ENCODE data around the gene SPSB2.
"Not testable (repeated sequence)": the region's sequence is repeated elsewhere in the genome, so short reads cannot be mapped to it uniquely, and the experiment has no call there.

The SPSB2 gene

DNA sequence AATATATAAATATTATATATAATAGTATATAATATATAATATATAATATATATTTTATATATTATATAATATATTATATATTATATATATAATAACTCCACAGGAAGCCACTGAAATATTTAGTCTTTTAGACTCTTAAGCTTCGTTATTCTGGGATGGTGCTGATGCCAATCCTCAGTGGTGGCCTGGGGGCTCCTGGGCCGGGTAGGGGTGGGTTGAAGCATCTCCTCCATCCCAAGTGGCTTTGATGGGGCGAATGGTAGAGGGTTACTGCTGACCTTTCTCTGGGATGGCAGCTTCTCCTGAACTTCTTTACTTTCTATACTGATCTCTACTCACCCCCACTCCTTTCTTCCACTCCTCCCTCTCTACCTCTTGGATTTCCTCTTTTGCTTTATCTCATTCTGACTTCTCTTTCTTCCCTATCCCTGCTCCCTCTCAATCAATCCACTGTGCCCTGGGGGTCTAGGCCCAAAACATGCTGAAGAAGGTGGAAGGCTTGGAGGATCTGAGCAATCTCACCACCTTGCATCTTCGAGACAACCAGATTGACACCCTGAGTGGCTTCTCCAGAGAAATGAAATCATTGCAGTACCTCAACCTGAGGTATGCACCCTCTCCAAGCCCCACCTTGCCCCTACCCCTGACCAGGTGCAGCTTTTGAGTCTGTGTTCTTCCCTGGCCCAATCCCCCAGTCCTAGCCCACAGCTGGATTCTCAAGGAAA, 36.5 kb upstream of the SPSB2 start:
- H3K36me3 Mint-ChIP-seq (ENCODE audit: low read depth): no peaks in the 10 kb centered on the region
- H3K27me3 Mint-ChIP-seq (ENCODE audit: low read depth): no peaks in the 10 kb centered on the region
- H3K9me3 Mint-ChIP-seq: no peaks in the 10 kb centered on the region
- no peak overlapping the region for H3K4me3 Mint-ChIP-seq
- no peak for DNase-seq (ENCODE audit: low spot score)
- no peak overlapping the region for H3K27ac Mint-ChIP-seq
- peaks cover 7% of the 10 kb centered on the region for H3K4me1 Mint-ChIP-seq (ENCODE audit: low read depth)

DNA sequence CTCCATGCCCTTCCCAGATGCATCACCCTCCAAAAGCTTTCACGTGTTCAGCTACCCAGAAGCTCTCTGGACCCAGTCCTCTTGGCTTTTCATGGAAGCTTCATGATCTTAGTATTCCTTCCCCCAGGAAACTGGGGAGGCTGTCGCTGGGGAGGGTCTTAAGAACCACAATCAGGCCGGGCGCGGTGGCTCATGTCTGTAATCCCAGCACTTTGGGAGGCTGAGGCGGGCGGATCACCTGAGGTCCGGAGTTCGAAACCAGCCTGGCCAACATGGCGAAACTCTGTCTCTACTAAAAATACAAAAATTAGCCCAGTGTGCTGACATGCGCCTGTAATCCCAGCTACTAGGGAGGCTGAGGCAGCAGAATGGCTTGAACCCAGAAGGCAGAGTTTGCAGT, 35.0 kb upstream of the SPSB2 start:
- not testable (repeated sequence) for H3K36me3 Mint-ChIP-seq (ENCODE audit: low read depth); H3K27me3 Mint-ChIP-seq (ENCODE audit: low read depth); H3K27ac Mint-ChIP-seq; DNase-seq (ENCODE audit: low spot score); H3K9me3 Mint-ChIP-seq; H3K4me1 Mint-ChIP-seq (ENCODE audit: low read depth); H3K4me3 Mint-ChIP-seq

DNA sequence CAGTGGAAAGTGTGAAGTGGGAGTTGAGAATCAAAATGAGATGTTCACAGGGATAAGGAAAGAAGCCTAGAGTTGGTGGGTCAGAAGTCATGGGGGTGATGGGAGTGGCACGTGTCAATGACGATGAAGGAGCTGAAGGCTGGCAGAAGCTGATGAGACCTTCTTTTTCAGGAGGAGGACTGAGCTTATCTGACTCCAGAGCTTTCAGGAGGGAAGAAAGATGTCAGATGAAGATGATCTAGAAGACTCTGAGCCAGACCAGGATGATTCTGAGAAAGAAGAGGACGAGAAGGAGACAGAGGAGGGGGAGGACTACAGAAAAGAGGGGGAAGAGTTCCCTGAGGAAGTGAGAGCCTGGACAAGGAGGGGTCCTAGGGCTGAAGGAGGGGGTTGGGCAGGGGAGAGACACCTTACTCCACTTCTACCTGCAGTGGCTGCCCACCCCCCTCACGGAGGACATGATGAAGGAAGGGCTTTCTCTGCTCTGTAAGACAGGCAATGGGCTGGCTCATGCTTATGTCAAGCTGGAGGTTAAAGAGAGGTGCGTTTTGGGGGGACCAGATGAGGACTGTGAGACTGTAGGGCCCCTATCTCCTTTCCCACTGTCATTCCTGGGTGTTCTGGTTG, 32.4 kb upstream of the SPSB2 start:
- no peaks in the 10 kb centered on the region for H3K27me3 Mint-ChIP-seq (ENCODE audit: low read depth)
- no peak for DNase-seq (ENCODE audit: low spot score)
- H3K4me3 Mint-ChIP-seq: no peak overlapping the region
- H3K4me1 Mint-ChIP-seq (ENCODE audit: low read depth): peaks cover 3% of the 10 kb centered on the region
- no peaks in the 10 kb centered on the region for H3K9me3 Mint-ChIP-seq
- no peaks in the 10 kb centered on the region for H3K36me3 Mint-ChIP-seq (ENCODE audit: low read depth)
- H3K27ac Mint-ChIP-seq: no peak overlapping the region

DNA sequence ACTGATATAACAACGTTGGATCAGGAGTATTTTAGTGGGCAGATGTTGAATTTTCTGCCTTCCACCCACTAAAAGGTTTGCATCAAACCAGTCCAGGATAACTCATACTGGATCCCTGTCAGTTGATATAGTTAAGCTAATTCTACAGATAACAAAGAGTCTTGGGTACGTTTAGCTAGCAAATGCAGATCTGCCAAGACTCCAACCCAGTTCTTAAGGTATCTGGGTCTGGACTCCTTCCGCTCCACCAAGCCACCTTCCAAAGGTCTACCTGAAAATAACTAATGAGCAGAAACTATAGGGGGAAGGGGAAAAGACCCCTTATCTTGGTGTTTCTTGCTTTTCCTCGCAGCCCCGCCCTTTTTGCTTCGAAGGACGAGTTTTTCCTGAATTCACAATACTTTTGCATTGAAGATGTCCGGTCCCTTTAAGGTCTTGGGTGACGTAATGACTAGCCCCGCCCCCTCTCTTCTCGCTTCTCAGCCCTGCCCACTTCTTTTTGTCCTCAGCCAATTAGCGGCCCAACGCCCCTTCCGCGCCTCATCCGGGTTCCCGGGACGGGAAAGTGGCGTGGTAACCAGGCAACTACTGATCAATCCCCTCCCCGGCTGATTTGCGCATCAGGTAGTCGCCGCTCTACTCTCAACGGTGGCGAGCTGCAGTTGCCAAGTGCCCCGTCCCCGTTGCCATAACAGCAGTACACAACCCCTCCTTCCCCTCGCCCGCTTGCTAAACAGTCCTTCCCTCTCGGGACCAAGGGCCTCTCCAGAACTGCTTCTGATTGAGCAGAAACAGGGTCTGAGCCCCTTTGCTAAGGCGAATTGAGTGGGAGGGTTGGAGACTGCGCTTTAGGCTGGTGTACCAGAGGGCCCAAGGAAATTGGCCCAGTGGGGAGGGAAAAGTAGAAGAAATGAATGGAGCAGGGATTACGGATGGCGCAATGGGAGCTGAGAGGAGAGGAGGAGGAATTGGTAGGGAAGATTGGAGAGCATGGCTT, 31.5 kb upstream of the SPSB2 start, which contains the start of gene LRRC23:
LRRC23 (plus strand) TSS at position 543 of the 997 bp plus-strand sequence. CDS start 812 bp downstream, outside the sequence.
- H3K27ac Mint-ChIP-seq: no peak within 1 kb of the TSS

DNA sequence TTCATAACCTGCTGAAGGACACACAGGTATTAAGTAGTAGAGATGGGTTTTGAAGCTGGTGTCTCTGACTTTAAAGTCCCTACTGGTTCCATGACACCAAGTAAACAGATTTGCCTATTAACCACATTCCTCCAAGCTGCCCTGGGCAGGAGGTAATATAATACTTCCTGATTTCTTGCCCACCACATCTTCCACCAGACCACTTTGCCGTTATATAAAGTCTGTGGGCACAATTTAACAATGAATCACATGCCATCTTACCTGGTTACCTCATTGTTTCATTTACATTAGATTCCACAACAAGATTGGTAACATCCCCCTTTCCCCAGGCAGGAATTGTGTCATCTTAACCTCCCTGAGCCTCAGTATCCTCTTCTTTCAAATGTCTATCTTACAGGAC, 30.6 kb upstream of the SPSB2 start:
- no peaks in the 10 kb centered on the region for H3K36me3 Mint-ChIP-seq (ENCODE audit: low read depth)
- H3K27ac Mint-ChIP-seq: no peak overlapping the region

More for the DNA sequence above, 31.5 kb upstream of the SPSB2 start, which contains the start of gene LRRC23:
- no peaks in the 10 kb centered on the region for H3K36me3 Mint-ChIP-seq (ENCODE audit: low read depth)
- H3K9me3 Mint-ChIP-seq: no peaks in the 10 kb centered on the region
- no peak within 1 kb of the TSS for H3K4me3 Mint-ChIP-seq
- DNase-seq (ENCODE audit: low spot score): peak; percentile 97
- H3K4me1 Mint-ChIP-seq (ENCODE audit: low read depth): peaks cover 11% of the 10 kb centered on the region
- no peaks in the 10 kb centered on the region for H3K27me3 Mint-ChIP-seq (ENCODE audit: low read depth)

DNA sequence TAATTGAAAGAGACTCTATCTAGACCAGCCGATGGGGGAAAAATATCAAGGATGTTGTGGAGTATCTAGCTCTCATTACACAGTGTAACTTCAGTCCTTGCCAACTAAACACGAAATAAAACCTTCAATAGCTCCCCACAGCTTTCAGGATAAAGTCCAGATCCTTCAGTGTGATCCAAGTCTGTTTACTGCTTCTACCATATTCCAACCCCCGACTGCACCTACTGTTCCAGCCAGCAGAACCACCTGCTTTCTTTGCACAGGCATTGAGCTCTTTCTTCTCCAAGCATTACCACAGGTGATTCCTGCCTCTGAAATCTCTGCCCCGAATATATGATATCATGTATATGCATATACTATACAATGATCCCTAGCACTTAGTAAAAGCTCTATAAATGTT, 29.3 kb upstream of the SPSB2 start:
- Mint-ChIP-seq H3K27me3 (ENCODE audit: low read depth) (no peaks in the 10 kb centered on the region), H3K4me1 (ENCODE audit: low read depth) (peaks cover 13% of the 10 kb centered on the region), H3K36me3 (ENCODE audit: low read depth) (no peaks in the 10 kb centered on the region), H3K4me3 (no peak overlapping the region), H3K9me3 (no peaks in the 10 kb centered on the region), H3K27ac (no peak overlapping the region)
- no peak for DNase-seq (ENCODE audit: low spot score)

More for the DNA sequence above, 30.6 kb upstream of the SPSB2 start:
- DNase-seq (ENCODE audit: low spot score): no peak
- Mint-ChIP-seq H3K4me1 (ENCODE audit: low read depth) (peaks cover 13% of the 10 kb centered on the region), H3K4me3 (no peak overlapping the region), H3K27me3 (ENCODE audit: low read depth) (no peaks in the 10 kb centered on the region), H3K9me3 (no peaks in the 10 kb centered on the region)

DNA sequence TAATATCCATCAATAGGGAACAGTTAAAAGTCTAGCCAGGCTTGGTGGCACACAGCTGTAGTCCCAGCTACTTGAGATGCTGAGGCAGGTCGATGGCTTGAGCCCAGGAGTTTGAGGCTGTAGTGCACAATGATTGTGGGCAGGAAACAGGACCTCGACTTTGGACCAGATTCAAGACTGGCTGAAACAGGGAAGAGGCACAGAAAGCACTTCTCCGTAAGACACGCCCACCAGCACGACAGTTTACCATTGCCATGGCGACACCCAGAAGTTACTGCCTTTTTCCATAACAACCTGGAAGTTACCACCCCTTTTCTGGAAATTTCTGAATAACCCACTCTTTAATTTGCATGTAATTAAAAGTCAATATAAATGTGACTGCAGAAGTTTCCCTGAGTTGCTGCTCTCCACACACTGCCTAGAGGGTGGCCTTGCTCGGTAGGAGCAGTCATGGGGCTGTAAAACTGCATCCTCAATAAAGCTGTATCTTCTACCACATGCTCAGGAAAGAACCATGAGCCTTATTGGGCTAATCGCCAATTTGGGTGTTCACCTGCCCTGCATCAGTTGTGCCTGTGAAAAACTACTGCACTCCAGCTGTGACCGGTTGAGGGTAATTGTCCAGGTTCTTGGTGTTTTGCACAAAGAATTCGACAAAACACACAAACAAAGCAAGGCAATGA, 26.9 kb upstream of the SPSB2 start:
- Mint-ChIP-seq H3K4me3 (no peak overlapping the region), H3K4me1 (ENCODE audit: low read depth) (peaks cover 13% of the 10 kb centered on the region), H3K36me3 (ENCODE audit: low read depth) (no peaks in the 10 kb centered on the region), H3K9me3 (no peaks in the 10 kb centered on the region), H3K27ac (no peak overlapping the region), H3K27me3 (ENCODE audit: low read depth) (no peaks in the 10 kb centered on the region)
- no peak for DNase-seq (ENCODE audit: low spot score)

DNA sequence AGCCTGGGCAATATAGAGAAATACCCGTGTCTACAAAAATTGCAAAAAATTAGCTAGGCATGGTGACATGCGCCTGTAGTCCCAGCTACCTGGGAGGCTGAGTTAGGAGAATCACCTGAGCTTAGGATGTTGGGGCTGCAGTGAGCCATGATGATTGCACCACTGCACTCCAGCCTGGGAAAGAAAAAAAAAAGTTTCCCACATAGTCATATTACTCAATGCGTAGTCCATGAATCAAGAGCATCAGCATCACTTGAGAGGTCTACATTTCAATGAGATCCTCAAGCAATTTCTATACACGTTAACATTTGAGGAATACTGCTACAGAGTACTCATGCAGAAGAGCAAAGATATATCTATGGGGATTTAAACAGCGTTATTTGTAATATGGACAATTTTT, 26.3 kb upstream of the SPSB2 start:
- DNase-seq (ENCODE audit: low spot score): no peak
- Mint-ChIP-seq H3K27me3 (ENCODE audit: low read depth) (no peaks in the 10 kb centered on the region), H3K27ac (no peak overlapping the region)

DNA sequence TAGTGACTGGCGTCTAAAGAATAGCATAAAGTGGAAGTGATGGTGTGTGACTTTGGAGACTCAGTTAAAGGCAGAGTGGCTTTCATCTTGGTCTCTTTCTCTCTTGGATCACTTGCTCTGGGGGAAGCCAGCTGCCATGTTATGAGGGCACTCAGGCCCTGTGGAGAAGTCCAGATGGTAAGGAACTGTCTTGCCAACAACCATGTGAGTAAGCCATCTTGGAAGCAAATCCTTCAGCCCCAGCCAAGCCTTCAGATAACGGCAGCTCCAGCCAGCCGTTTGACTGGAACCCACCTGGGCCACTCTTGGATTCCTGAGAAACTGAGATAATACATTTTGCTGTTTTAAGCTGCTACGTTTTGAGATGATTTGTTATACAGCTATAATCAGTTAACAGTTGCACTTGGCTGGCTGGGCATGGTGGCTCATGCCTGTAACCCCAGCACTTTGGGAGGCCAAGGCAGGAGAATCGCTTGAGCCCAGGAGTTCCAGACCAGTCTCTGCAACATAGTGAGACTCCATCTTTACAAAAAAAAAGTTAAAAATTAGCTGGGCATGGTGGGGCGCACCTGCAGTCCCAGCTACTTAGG, 23.8 kb upstream of the SPSB2 start:
- H3K27ac Mint-ChIP-seq: no peak overlapping the region
- no peak overlapping the region for H3K4me3 Mint-ChIP-seq
- peaks cover 10% of the 10 kb centered on the region for H3K4me1 Mint-ChIP-seq (ENCODE audit: low read depth)
- no peaks in the 10 kb centered on the region for H3K9me3 Mint-ChIP-seq
- H3K27me3 Mint-ChIP-seq (ENCODE audit: low read depth): no peaks in the 10 kb centered on the region
- no peaks in the 10 kb centered on the region for H3K36me3 Mint-ChIP-seq (ENCODE audit: low read depth)
- DNase-seq (ENCODE audit: low spot score): no peak

More for the DNA sequence above, 26.3 kb upstream of the SPSB2 start:
- no peaks in the 10 kb centered on the region for H3K36me3 Mint-ChIP-seq (ENCODE audit: low read depth)
- H3K4me3 Mint-ChIP-seq: no peak overlapping the region
- H3K9me3 Mint-ChIP-seq: no peaks in the 10 kb centered on the region
- peaks cover 13% of the 10 kb centered on the region for H3K4me1 Mint-ChIP-seq (ENCODE audit: low read depth)

DNA sequence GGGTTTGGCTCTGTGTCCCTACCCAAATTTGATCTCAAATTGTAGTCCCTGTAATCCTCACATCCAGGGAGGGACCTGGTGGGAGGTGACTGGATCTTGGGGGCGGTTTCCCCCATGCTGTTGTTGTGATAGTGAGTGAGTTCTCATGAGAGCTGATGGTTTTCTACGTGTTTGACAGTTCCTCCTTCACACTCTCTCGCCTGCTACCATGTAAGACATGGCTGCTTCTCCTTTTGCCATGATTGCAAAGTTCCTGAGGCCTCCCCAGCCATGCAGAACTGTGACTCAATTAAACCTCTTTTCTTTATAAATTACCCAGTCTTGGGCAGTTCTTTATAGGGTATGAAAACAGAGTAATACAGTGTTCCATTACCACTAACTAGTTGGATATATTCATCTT, 21.2 kb upstream of the SPSB2 start:
- Mint-ChIP-seq H3K27ac (no peak overlapping the region), H3K4me3 (no peak overlapping the region), H3K9me3 (no peaks in the 10 kb centered on the region), H3K36me3 (ENCODE audit: low read depth) (peaks cover 2% of the 10 kb centered on the region), H3K4me1 (ENCODE audit: low read depth) (peaks cover 12% of the 10 kb centered on the region), H3K27me3 (ENCODE audit: low read depth) (no peaks in the 10 kb centered on the region)
- DNase-seq (ENCODE audit: low spot score): no peak

DNA sequence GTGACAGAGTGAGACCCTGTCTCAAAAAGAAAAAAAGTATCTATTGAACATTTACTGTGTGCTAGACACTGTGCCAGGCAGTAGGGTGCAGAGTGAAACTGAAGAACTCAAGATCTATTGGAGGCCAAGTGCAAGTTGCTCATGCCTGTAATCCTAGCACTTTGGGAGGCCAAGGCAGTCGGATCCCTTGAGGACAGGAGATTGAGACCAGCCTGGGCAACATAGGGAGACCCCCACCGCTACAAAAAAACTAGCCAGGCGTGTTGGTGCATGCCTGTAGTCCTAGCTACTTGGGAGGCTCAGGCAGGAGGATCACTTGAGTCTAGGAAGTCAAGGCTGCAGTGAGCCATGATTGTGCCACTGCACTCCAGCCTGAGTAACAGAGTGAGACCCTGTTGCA, 19.6 kb upstream of the SPSB2 start:
- peak overlapping the region; percentile 21 for H3K4me3 Mint-ChIP-seq
- H3K36me3 Mint-ChIP-seq (ENCODE audit: low read depth); H3K9me3 Mint-ChIP-seq; DNase-seq (ENCODE audit: low spot score); H3K27me3 Mint-ChIP-seq (ENCODE audit: low read depth): not testable (repeated sequence)
- H3K27ac Mint-ChIP-seq: peak overlapping the region; percentile 64
- H3K4me1 Mint-ChIP-seq (ENCODE audit: low read depth): peaks cover 12% of the 10 kb centered on the region

DNA sequence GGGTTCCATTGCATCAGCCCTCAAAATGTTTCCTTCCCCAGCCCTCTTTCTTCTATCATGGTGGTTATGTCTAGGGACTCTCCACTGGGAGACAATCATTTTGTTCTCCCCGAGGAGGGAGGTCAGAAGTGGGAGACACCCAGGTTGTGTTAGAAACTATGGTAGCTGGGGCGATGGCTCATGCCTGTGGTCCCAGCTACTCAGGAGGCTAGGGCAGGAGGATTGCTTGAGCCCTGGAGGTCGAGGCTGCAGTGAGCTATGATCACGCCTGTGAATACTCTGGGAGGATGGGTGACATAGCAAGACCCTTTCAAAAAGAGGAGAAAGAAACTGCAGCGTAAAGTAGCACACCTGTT, 18.5 kb upstream of the SPSB2 start:
- Mint-ChIP-seq H3K9me3 (no peaks in the 10 kb centered on the region), H3K27me3 (ENCODE audit: low read depth) (no peaks in the 10 kb centered on the region), H3K36me3 (ENCODE audit: low read depth) (peaks cover 2% of the 10 kb centered on the region), H3K4me3 (peak overlapping the region; percentile 84), H3K27ac (peak overlapping the region; percentile 88), H3K4me1 (ENCODE audit: low read depth) (peaks cover 12% of the 10 kb centered on the region)
- no peak for DNase-seq (ENCODE audit: low spot score)
